ENCODE data around the gene ROBO3. TPM values are rescaled to one million over a fixed set of nuclear protein-coding genes. Genes with fewer than 3 reads are reported as not detected.

The ROBO3 gene
- total and polyA plus RNA-seq, 10 of the 15 experiments (the other 5 are each of a cell fraction or from before 2014, with no cell fraction given) = 0.10 to 0.63 (median 0.31) TPM; not detected in 2

DNA sequence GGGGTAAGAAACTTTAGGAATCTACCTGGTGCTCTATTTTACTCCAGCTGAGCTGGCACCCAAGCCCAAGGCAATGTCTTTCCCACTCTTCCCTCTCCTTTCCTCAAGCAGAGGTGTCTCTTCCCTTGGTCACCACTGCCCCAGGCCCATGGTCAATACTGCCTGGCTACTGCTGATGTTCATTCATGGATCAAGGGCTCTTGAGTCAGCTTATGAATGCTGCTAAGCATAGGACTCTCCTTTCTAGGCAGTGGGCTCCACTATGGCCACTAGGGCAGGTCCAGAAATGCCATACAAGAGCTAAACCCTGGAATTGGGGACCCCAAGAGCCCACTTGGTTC lies 51.1 kb downstream of the ROBO3 start (continued):
- TF ChIP-seq SIN3A (IDR thresholded peaks at IDR 0.05; ENCODE audit: low read depth, low read length) = no peak

DNA sequence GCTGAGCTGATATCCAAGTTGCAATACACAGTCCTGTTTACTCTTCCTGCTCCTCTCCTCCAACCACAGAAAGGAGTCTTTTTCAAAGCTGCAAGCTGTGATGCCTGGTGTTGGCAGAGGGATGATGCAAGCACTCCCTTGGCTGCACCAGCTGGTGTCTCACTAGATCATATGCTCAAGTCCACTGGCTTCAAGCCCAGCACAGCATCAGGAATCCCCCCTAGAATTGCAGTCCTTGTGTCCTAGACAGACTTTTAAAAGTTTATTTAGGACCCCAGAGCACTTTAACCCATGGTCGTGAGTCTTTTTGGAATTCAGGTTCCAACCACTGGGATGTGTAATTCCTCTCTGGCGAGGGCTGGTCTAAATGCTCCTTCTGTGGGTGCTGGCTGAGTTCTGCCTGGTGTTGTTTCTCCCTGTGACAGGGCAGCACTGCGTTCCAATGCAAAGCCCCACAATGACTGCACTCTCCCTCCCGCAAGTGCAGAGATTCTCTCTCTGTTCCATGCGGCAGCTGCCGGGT lies 51.9 kb downstream of the ROBO3 start:
- no TSS peak for BruUV-seq (replicated peaks)
- CTCF ChIA-PET = no interaction called here
- FAIRE-seq = no peak

More for the DNA sequence above, 51.9 kb downstream of the ROBO3 start:
- H3K27ac ChIP-seq (ENCODE audit: control insufficient read depth, insufficient read depth) = no peak overlapping the region
- no peak for TF ChIP-seq YBX1 (IDR thresholded peaks at IDR 0.05)
- no peak for TF ChIP-seq WRNIP1 (IDR thresholded peaks at IDR 0.05; ENCODE audit: borderline replicate concordance, low read depth, low read length)
- no peak for TF ChIP-seq TAF1 (IDR thresholded peaks at IDR 0.05; ENCODE audit: borderline replicate concordance, low read depth, low read length)
- TF ChIP-seq, protein P1, sequence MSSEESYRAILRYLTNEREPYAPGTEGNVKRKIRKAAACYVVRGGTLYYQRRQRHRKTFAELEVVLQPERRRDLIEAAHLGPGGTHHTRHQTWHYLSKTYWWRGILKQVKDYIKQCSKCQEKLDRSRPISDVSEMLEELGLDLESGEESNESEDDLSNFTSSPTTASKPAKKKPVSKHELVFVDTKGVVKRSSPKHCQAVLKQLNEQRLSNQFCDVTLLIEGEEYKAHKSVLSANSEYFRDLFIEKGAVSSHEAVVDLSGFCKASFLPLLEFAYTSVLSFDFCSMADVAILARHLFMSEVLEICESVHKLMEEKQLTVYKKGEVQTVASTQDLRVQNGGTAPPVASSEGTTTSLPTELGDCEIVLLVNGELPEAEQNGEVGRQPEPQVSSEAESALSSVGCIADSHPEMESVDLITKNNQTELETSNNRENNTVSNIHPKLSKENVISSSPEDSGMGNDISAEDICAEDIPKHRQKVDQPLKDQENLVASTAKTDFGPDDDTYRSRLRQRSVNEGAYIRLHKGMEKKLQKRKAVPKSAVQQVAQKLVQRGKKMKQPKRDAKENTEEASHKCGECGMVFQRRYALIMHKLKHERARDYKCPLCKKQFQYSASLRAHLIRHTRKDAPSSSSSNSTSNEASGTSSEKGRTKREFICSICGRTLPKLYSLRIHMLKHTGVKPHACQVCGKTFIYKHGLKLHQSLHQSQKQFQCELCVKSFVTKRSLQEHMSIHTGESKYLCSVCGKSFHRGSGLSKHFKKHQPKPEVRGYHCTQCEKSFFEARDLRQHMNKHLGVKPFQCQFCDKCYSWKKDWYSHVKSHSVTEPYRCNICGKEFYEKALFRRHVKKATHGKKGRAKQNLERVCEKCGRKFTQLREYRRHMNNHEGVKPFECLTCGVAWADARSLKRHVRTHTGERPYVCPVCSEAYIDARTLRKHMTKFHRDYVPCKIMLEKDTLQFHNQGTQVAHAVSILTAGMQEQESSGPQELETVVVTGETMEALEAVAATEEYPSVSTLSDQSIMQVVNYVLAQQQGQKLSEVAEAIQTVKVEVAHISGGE (CRISPR knock-in tag; IDR thresholded peaks at IDR 0.05) = no peak
- no peak for TF ChIP-seq RUNX3 (IDR thresholded peaks at IDR 0.05; ENCODE audit: low read length)
- TF ChIP-seq CREM (IDR thresholded peaks at IDR 0.05; ENCODE audit: low read depth) = no peak
- TF ChIP-seq POLR2AphosphoS5 (IDR thresholded peaks at IDR 0.05; ENCODE audit: low read length) = no peak
- TF ChIP-seq ATF7 (IDR thresholded peaks at IDR 0.05; ENCODE audit: low read depth) = no peak
- TF ChIP-seq SMC3 (IDR thresholded peaks at IDR 0.05; ENCODE audit: borderline replicate concordance, low read length) = no peak
- TF ChIP-seq CREB1 (IDR thresholded peaks at IDR 0.05; ENCODE audit: low read depth) = no peak
- TF ChIP-seq, protein P2, sequence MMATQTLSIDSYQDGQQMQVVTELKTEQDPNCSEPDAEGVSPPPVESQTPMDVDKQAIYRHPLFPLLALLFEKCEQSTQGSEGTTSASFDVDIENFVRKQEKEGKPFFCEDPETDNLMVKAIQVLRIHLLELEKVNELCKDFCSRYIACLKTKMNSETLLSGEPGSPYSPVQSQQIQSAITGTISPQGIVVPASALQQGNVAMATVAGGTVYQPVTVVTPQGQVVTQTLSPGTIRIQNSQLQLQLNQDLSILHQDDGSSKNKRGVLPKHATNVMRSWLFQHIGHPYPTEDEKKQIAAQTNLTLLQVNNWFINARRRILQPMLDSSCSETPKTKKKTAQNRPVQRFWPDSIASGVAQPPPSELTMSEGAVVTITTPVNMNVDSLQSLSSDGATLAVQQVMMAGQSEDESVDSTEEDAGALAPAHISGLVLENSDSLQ (IDR thresholded peaks at IDR 0.05) = no peak
- TF ChIP-seq ESRRA (IDR thresholded peaks at IDR 0.05; ENCODE audit: low read length) = no peak
- no peak for TF ChIP-seq CHD2 (IDR thresholded peaks at IDR 0.05; ENCODE audit: borderline replicate concordance, low read depth, low read length)
- no peak for TF ChIP-seq RCOR1 (conservative IDR thresholded peaks at IDR 0.05; ENCODE audit: low read depth, low read length)
- no peak for TF ChIP-seq GABPA (IDR thresholded peaks at IDR 0.05; ENCODE audit: low read depth)
- peaks cover 2% of the 10 kb centered on the region; the same call in 2 of the 3 replicates for H3K9me3 ChIP-seq (replicated peaks; ENCODE audit: control insufficient read depth, insufficient read depth, low read length)
- POLR2A ChIA-PET = no interaction called here
- H3K4me1 ChIP-seq (ENCODE audit: control insufficient read depth, insufficient read depth, low read length) = no peaks in the 10 kb centered on the region
- H4K20me1 ChIP-seq (ENCODE audit: control insufficient read depth, insufficient read depth) = no peaks in the 10 kb centered on the region
- DNase-seq (ENCODE audit: low read depth, low spot score) (no peak), ATAC-seq (no peak)
- no peak overlapping the region for H2AFZ ChIP-seq (ENCODE audit: control insufficient read depth, low read depth, low read length)
- in situ Hi-C loops (cut with MboI) = no loop called here
- H3K27me3 ChIP-seq (replicated peaks in 1 of 2; ENCODE audit: control insufficient read depth in 2 of 2, insufficient read depth in 2 of 2, low read length in 1 of 2) = peaks cover 0 to 2% of the 10 kb centered on the region in 2 experiments; a peak in 1 of 4 replicates
- H3K36me3 ChIP-seq (ENCODE audit: control insufficient read depth in 2 of 2, insufficient read depth in 2 of 2, low read length in 1 of 2) = no peaks in the 10 kb centered on the region
- H3K4me2 ChIP-seq (ENCODE audit: control insufficient read depth, insufficient read depth) = no peak overlapping the region
- RAD21 ChIA-PET (ENCODE audit: unreplicated experiment) = no interaction called here
- SMC1A ChIA-PET (ENCODE audit: uncharacterized antibody, unreplicated experiment) = interaction anchor here (0.6 kb wide), 1 partner anchor 42 kb away, joined by 3 read pairs; no protein-coding TSS in a partner anchor
- H3K79me2 ChIP-seq (ENCODE audit: control insufficient read depth, insufficient read depth, low read length) = no peaks in the 10 kb centered on the region
- no peak overlapping the region for H3K9ac ChIP-seq (ENCODE audit: control insufficient read depth, insufficient read depth, low read length)
- intact Hi-C loops (cut with micrococcal nuclease; ENCODE audit: unreplicated experiment) = no loop called here
- no peak overlapping the region for H3K4me3 ChIP-seq
- WGBS (ENCODE audit: insufficient coverage, insufficient replicate concordance, low lambda C conversion rate, missing lambda C conversion rate) = 61% methylated on average over 6 of the region's 6 CpGs
